Measurements from ENCODE around the gene KCTD7. TPM values are rescaled to one million over a fixed set of nuclear protein-coding genes. Genes with fewer than 3 reads are reported as not detected.
"Not testable (repeated sequence)": the region's sequence is repeated elsewhere in the genome, so short reads cannot be mapped to it uniquely, and the experiment has no call there.

KCTD7 gene
- total RNA-seq, 4 donors from 2014 or later, result 6.2 to 17.9 (median 6.7) TPM

DNA sequence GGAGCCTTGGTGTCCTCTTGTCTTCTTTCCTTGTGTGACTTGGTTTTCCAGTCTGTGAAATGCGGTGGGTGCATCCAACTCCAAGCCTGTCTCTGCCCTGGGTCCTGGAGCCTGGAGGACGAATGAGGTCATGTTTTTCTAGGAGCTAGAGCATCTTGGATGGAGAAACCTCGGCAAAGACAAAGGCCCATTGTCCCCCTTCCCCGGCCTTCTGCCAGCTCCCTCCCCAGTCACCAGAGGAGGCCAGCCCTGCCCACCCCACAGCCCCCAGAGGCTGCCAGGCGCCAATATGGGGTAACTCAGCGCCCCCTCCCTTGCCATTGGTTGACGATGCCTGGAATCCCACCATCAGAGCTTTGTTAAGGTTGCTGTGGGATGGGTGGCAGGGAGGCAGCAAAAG, 40.4 kb downstream of the KCTD7 start:
- Histone ChIP-seq H3K36me3 (no peaks in the 10 kb centered on the region), H3K27me3 (no peaks in the 10 kb centered on the region), H3K4me1 (peaks cover 2% of the 10 kb centered on the region), H3K9me3 (no peaks in the 10 kb centered on the region), H3K27ac (no peak overlapping the region), H3K4me3 (no peak overlapping the region)
- WGBS, result 66% methylated on average over 7 of the region's 7 CpGs
- TF ChIP-seq POLR2A (IDR thresholded peaks at IDR 0.05), result no peak
- no peak for TF ChIP-seq EP300 (IDR thresholded peaks at IDR 0.05)
- TF ChIP-seq, protein P1, sequence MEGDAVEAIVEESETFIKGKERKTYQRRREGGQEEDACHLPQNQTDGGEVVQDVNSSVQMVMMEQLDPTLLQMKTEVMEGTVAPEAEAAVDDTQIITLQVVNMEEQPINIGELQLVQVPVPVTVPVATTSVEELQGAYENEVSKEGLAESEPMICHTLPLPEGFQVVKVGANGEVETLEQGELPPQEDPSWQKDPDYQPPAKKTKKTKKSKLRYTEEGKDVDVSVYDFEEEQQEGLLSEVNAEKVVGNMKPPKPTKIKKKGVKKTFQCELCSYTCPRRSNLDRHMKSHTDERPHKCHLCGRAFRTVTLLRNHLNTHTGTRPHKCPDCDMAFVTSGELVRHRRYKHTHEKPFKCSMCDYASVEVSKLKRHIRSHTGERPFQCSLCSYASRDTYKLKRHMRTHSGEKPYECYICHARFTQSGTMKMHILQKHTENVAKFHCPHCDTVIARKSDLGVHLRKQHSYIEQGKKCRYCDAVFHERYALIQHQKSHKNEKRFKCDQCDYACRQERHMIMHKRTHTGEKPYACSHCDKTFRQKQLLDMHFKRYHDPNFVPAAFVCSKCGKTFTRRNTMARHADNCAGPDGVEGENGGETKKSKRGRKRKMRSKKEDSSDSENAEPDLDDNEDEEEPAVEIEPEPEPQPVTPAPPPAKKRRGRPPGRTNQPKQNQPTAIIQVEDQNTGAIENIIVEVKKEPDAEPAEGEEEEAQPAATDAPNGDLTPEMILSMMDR (IDR thresholded peaks at IDR 0.05), result no peak
- no peak for TF ChIP-seq POLR2AphosphoS5 (IDR thresholded peaks at IDR 0.05)
- peak in 1 of 2 donors; percentile 35 for DNase-seq (ENCODE audit: low spot score in 2 of 2)

DNA sequence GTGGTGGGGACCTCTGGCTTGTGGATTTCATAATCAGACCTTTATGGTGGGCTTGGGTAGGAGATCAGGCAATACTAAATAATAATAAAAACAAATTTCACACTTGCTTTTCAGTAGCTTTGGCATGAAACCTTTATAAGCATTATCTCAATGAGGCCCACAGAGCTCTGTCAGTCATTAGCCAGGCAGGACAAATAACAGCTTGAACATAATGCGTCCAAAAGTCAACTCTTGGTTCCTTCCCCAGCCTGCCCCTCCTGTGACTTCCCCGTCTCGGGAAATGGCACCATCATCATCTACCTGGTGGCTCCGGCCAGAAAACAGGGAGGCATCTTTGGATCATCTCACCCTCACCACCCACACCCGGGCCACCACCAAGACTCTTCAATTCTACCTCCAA, 40.8 kb downstream of the KCTD7 start:
- TF ChIP-seq POLR2AphosphoS5 (IDR thresholded peaks at IDR 0.05) (no peak), EP300 (IDR thresholded peaks at IDR 0.05) (no peak), POLR2A (IDR thresholded peaks at IDR 0.05) (no peak)
- TF ChIP-seq, protein P1 (IDR thresholded peaks at IDR 0.05), result no peak
- DNase-seq (ENCODE audit: low spot score in 2 of 2), result peak in 1 of 2 donors; percentile 48
- no peak overlapping the region for H3K4me3 ChIP-seq
- H3K27ac ChIP-seq, result no peak overlapping the region
- no peaks in the 10 kb centered on the region for H3K36me3 ChIP-seq
- peaks cover 2% of the 10 kb centered on the region for H3K4me1 ChIP-seq
- WGBS, result 87% methylated on average over 5 of the region's 5 CpGs
- no peaks in the 10 kb centered on the region for H3K9me3 ChIP-seq
- no peaks in the 10 kb centered on the region for H3K27me3 ChIP-seq

DNA sequence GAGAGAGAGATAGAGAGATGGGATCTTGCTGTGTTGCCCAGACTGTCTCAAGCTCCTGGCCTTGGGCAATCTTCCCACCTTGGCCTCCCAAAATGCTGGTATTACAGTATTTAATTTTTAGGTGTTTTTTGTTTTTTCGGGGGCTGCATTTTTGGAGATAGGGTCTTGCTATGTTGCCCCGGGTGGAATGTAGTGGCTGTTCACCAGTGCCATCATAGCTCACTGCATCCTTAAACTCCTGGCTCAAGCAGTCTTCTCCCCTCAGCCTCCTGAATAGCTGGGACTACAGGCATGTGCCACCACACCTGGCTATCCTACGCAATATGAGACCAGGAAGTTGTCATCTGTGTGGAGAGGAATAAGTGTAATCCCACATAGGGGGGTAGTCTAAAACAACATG, 42.4 kb downstream of the KCTD7 start:
- H3K9me3 ChIP-seq, result no peaks in the 10 kb centered on the region
- TF ChIP-seq POLR2A (IDR thresholded peaks at IDR 0.05) (no peak), POLR2AphosphoS5 (IDR thresholded peaks at IDR 0.05) (no peak), EP300 (IDR thresholded peaks at IDR 0.05) (no peak)
- TF ChIP-seq, protein P1 (IDR thresholded peaks at IDR 0.05), result no peak
- DNase-seq (ENCODE audit: low spot score in 2 of 2), result peak in 1 of 2 donors; percentile 4
- peaks cover 2% of the 10 kb centered on the region for H3K4me1 ChIP-seq
- H3K36me3 ChIP-seq, result no peaks in the 10 kb centered on the region
- WGBS, result 95% methylated on average over 3 of the region's 3 CpGs
- H3K27me3 ChIP-seq, result no peaks in the 10 kb centered on the region
- H3K27ac ChIP-seq, result no peak overlapping the region
- no peak overlapping the region for H3K4me3 ChIP-seq

DNA sequence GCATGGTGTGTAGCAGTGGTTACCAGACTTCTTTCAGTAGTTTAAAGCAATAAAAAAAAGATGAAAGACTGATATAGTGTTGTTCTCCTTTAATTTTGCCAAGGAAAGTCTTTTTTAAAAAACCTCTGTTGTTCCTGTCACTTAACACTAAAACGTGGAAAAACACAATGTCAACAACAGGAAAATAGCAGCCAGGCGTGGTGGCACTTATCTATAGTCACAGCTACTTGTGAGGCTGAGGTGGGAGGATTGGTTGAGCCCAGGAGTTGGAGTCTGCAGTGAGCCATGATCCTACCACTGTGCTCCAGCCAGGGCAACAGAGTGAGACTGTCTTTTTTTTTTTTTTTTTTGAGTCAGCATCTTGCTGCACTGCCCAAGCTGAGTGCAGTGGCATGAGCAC, 42.8 kb downstream of the KCTD7 start:
- not testable (repeated sequence) for H3K27ac ChIP-seq, H3K4me1 ChIP-seq, H3K9me3 ChIP-seq, H3K27me3 ChIP-seq, H3K36me3 ChIP-seq, H3K4me3 ChIP-seq
- DNase-seq (ENCODE audit: low spot score in 2 of 2), result peak in 1 of 2 donors; percentile 1
- 77% methylated on average over 2 of the region's 2 CpGs for WGBS

DNA sequence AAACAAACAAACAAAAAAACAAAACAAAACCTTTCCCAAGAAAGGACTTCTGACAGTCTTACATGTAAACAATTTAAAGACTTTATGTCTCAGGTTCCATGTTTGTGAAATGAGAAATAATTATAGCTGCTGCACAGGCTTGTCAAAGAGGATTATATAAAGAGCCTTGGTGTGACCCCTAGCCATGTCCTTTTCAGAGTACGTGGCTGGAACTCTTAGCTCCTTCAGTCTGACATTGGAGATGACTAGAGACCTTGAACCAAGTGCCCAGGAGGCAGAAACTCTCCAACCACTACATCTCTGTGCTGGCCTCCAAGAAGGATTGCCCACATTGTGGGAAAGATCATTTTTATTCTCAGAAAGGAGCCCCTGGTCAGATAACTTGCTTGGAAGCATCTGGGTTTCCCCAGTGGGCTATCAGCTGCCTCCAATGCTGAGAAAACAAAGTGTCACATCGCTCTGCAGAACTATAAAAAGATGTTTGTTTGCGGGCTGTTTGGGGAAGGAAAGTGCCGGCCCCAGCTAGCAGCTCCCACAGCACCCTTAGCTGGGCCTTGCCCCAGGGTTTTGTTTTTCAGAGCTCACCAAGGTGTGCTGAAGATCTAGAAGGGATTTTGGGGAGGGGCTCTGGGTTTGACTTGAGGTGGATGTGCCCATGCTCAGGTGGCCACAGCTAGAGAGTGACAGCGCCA, 43.9 kb downstream of the KCTD7 start:
- not testable (repeated sequence) for H3K36me3 ChIP-seq, H3K4me1 ChIP-seq, H3K4me3 ChIP-seq, H3K27me3 ChIP-seq, H3K27ac ChIP-seq, H3K9me3 ChIP-seq
- DNase-seq (ENCODE audit: low spot score in 2 of 2), result peak in 1 of 2 donors; percentile 13
- WGBS, result 82% methylated on average over 2 of the region's 5 CpGs

DNA sequence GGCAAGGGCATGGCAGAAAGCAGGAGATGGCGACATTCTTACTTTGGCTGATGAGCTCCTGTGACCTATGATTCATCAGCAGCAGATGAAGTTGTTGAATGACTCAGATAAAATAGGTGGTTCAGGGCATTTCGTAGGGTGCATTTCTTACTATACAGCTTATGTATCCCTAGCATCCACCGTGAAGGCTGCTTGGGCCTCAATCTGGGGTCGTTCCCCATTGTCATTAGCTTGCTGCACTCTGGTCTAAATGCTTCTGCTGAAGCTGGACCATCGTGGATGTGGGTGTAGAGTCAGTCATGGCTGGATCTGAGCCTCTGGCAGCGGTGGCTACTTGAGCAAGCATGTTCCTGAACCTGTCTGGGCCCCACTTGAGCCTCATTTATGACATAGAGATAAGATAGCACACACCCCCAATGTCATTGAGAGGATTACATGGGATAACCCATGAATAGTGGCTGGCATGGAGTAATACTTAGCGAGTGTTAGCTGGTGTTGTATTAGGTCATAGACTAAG, 44.5 kb downstream of the KCTD7 start:
- WGBS, result 49% methylated on average over 4 of the region's 7 CpGs
- not testable (repeated sequence) for H3K9me3 ChIP-seq, H3K4me1 ChIP-seq, H3K36me3 ChIP-seq, H3K27me3 ChIP-seq, H3K4me3 ChIP-seq
- peak overlapping the region; percentile 51 for H3K27ac ChIP-seq
- DNase-seq (ENCODE audit: low spot score in 2 of 2), result peak in 1 of 2 donors; percentile 39

All from suprapubic skin (tissue), 4 donors.